GM19240 (cell line): ENCODE data around the gene LURAP1L.

Experiments
- DNase-seq: peaks from one replicate; pipeline ENCODE4 v3.0.0; 2011; ENCODE audit warnings: low spot score; ENCODE audit not compliant: insufficient read length

Gene LURAP1L

GRCh38 chr9:12774861-12775678, at the start of gene LURAP1L:
Gene LURAP1L, plus strand, starts transcription at chr9:12775020. Its CDS starts 696 bp downstream, at chr9:12775716.
- DNase-seq, result no peak

GRCh38 chr9:12726795-12727194, 48.0 kb upstream of the LURAP1L start:
- DNase-seq, result no peak

- no peak for DNase-seq
These were observed 44.6 kb upstream of the LURAP1L start for GRCh38 chr9:12730198-12730597.

GRCh38 chr9:12730927-12731326, 43.9 kb upstream of the LURAP1L start:
- DNase-seq, result no peak

GRCh38 chr9:12732971-12733370, 41.8 kb upstream of the LURAP1L start:
- DNase-seq, result no peak

GRCh38 chr9:12735665-12736064, 39.2 kb upstream of the LURAP1L start:
- DNase-seq, result no peak

GRCh38 chr9:12737871-12738270, 36.9 kb upstream of the LURAP1L start:
- no peak for DNase-seq

- DNase-seq, result no peak
These were observed 35.7 kb upstream of the LURAP1L start for GRCh38 chr9:12739014-12739652.

- DNase-seq, result no peak
These were observed 34.0 kb upstream of the LURAP1L start for GRCh38 chr9:12740845-12741244.

GRCh38 chr9:12748016-12748415, 26.8 kb upstream of the LURAP1L start:
- DNase-seq, result no peak

- DNase-seq, result no peak
These were observed 25.9 kb upstream of the LURAP1L start for GRCh38 chr9:12748954-12749353.

GRCh38 chr9:12753931-12754330, 20.9 kb upstream of the LURAP1L start:
- no peak for DNase-seq

- no peak for DNase-seq
These were observed 15.1 kb upstream of the LURAP1L start for GRCh38 chr9:12759761-12760160.

- DNase-seq, result no peak
These were observed 14.1 kb upstream of the LURAP1L start for GRCh38 chr9:12760758-12761157.

GRCh38 chr9:12764150-12764549, 10.7 kb upstream of the LURAP1L start:
- DNase-seq, result no peak

- no peak for DNase-seq
These were observed 9.6 kb upstream of the LURAP1L start for GRCh38 chr9:12765088-12765798.

GRCh38 chr9:12766357-12766756, 8.5 kb upstream of the LURAP1L start:
- no peak for DNase-seq

- no peak for DNase-seq
These were observed 4.6 kb upstream of the LURAP1L start for GRCh38 chr9:12770261-12770660.

- no peak for DNase-seq
These were observed 2.9 kb upstream of the LURAP1L start for GRCh38 chr9:12771891-12772290.

- no peak for DNase-seq
These were observed 1.3 kb upstream of the LURAP1L start for GRCh38 chr9:12773562-12773961.

GRCh38 chr9:12775679-12776512, 1.1 kb downstream of the LURAP1L start:
- no peak for DNase-seq
